Daoy (cell line): ENCODE results near the gene MARK4. TPM values are rescaled to one million over a fixed set of nuclear protein-coding genes. Genes with fewer than 3 reads are reported as not detected.
"Not testable (repeated sequence)": the region's sequence is repeated elsewhere in the genome, so short reads cannot be mapped to it uniquely, and the experiment has no call there.

Experiments used
- DNase-seq: peaks from one replicate; pipeline ENCODE4 v3.0.0-alpha.2; 2015; ENCODE audit warnings: low read depth
- total RNA-seq: library from RNA; depleted of rRNA; stranded (reverse); fragments of >200 nt; shearing (Covaris generic); gene quantifications from 2 replicates; pipeline ENCODE4 v1.2.3, GENCODE V29; 2014

Gene MARK4
- total RNA-seq, 1 experiment from 2014 or later = 8.1 TPM

GRCh38 chr19:45305421-45305820 lies 54.4 kb downstream of the MARK4 start:
- DNase-seq = no peak

DNA sequence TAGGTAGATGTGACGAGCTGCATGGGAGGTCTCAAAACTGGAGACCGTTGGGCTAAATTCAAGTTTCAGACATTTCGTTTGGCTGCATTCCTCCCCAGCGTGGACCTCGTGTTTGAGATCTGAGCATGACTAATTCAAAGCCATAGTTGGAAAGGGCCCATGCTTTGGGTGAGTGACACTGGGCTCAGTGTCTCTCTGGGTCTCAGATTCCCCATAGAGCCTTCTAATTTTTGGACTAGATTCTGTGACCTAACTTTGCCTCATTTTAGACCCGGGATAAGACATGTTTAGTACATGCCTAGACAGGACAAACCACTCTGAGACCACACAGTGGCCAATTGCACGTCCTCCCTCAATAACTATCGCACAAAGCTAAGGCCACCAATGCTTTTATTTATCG lies 55.0 kb downstream of the MARK4 start:
- DNase-seq = no peak

- no peak for DNase-seq
These were observed 55.5 kb downstream of the MARK4 start for GRCh38 chr19:45306518-45307027.

DNA sequence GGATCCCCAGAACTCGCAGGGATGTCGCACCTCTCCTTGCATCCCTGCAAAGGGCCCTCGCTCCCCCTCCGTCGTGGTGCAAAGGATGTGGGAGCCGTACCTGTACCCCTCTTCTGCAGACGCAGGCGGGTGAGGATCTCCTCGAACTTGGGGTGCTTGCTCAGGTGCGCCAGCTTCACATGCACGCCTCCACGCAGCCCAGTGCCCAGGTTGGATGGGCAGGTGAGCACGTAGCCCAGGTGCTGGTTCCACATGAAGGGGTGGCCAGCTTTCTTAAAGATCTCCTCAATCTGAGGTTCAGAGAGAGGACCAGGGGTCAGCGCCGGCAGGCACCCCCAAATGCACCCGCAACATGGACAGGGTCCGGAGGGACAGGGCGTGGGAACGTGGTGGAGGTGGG lies 56.3 kb downstream of the MARK4 start:
- DNase-seq = no peak

- not testable (repeated sequence) for DNase-seq
These were observed 58.3 kb downstream of the MARK4 start for GRCh38 chr19:45309322-45309721.

DNA sequence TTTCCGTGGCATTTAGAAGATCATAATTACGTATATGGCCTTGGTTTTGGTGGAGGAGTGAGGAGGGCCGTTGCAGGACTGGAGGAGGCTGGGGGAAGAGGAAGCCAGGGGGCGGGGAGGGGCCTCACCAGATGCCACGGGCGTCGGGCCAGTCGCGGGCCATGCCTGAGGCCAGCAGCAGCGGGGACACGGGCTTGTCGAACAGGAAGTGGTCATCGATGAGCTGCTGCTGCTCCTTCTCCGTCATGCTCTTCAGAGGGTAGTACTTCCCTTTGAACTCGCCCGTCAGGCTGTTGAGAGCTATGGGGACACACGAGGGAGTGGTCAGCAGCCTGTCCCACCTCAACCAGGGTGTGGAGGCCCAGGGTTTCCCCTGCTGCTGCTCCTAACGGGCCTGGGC lies 60.5 kb downstream of the MARK4 start:
- peak; percentile 25 for DNase-seq

DNA sequence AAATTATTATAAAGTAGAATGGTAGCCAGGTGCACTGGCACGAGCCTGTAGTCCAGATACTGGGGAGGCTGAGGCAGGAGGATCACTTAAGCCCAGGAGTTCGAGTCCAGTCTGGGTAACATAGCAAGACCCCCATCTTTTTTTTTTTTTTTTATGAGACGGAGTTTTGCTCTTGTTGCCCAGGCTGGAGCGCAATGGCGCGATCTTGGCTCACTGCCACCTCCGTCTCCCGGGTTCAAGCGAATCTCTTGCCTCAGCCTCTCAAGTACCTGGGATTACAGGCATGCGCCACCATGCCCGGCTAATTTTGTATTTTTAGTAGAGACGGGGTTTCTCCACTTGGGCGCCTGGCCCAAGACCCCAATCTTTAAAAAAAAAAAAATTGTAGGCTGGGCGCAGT lies 61.2 kb downstream of the MARK4 start:
- not testable (repeated sequence) for DNase-seq

GRCh38 chr19:45314708-45315245 lies 63.7 kb downstream of the MARK4 start:
- DNase-seq = no peak

DNA sequence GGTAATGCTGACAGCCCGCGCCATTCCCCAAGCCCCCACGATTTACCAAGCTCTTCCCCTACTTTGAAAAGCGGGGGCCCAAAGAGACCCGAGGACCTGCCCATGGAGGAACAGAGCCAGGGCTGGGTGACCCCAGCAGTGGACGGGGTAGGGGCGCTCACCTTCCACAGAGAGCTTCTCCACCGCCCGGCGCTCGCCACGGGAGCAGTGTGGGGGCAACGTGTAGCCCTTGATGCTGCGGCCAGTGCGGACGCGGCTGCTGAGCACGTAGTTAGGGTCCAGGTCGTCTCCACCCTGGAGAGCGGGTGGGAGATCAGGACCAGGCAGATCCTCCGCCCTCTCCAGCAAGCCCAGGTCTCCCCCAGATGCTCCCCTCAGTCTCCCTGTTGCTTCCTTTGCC lies 64.2 kb downstream of the MARK4 start:
- DNase-seq = no peak

DNA sequence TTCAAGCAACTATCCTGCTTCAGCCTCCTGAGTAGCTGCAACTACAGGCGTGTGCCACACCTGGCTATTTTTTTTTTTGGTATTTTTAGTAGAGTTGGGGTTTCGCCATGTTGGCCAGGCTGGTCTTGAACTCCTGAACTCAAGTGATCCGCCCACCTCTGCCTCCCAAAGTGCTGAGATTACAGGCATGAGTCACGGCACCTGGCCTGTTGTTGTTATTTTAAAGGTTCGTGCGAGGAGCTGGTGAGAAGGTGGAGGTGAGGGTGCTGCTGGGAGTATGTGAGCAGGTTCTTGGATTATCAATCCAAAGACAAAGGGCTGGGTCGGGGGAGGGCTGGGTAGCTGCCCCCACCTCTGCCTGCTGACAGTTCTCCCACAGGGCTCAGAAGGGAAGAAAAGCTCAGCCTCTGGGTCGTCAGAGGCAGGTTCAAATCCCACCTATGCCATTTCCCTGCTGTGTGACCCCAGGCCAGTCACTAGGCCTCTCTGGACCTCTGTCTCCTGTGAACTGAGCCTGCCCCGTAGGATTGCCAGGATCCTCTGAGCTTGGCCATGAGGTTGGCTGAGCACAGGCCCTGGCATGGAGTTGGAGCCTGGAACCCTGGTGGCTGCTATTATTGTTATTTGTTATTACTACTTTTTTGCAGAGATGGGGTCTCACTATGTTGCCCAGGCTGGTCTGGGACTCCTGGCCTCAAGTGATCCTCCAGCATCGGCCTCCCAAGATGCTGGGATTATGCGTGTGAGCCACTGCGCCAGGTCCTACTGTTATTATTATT lies 70.1 kb downstream of the MARK4 start:
- no peak for DNase-seq

DNA sequence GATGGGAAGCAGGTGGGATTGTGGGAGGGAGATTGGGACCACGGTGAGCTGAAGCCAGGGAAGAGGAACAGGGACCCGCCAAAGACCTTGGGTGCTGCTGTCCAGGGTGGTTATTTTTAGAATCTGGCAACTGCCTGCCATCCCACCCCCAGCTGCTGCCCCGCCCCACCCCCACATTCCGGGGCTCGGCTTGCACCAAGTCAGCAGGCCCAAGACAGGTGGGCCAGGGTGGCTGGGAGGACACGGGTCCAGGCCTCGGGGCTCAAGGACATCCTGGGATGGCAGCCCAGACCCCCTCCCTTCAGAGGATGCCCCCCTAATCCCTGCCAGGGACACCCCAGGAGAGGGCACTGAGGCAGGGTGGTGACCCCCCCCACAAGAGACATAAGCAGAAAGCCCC lies 70.8 kb downstream of the MARK4 start:
- DNase-seq = no peak

- DNase-seq = no peak
These were observed 71.2 kb downstream of the MARK4 start for GRCh38 chr19:45322311-45322710.

DNA sequence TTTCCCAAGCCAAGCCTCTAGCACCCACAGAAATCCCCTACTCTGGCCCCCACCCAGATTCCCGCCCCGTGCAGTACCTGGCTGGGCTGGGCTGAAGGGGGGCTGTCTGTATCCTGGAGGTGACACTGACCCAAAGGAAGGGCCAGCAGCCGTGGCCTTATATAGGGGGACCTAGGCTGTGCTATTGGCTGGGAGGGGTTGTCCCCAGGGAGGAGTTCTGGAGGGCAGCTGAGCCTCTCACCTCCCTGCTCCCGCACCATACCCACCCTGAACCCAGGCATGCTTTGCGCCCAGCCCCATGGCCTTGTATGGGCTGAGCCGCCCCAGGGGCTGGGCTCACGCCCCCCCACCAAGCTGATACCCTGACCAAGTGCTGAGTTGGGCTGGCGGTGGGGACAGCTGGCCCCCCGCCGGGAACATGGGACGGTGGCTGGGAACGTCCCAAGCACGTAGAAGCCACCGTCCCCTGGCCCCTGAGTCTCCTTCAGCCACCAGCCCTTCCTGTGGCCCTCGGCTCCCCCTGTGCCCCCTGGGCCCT lies 71.7 kb downstream of the MARK4 start, which contains the start of gene CKM:
CKM (minus strand) TSS at position 132 of the 538 bp plus-strand sequence. CDS start 3,162 bp downstream, outside the sequence.
- DNase-seq = no peak

DNA sequence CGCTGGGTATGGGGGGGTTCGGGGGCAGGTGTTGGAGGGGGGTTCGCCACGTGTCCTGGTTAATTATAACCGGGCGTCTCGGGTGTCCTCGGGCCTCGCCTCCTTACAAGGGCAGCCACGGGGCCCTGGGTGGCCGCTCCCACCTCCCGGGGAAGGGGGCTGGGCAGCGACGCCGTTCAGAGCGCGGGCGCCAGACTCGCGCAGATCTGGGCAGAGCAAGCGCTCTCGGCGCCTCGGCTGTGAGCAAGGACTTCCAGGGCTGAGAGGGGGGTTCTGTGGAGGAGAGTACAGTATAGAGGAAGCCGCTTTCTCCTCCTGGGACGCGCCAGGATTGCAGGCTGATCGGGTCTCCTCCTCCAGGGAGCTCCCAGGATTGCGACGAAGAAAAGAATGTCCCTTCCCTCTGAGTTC lies 72.6 kb downstream of the MARK4 start:
- DNase-seq = no peak

DNA sequence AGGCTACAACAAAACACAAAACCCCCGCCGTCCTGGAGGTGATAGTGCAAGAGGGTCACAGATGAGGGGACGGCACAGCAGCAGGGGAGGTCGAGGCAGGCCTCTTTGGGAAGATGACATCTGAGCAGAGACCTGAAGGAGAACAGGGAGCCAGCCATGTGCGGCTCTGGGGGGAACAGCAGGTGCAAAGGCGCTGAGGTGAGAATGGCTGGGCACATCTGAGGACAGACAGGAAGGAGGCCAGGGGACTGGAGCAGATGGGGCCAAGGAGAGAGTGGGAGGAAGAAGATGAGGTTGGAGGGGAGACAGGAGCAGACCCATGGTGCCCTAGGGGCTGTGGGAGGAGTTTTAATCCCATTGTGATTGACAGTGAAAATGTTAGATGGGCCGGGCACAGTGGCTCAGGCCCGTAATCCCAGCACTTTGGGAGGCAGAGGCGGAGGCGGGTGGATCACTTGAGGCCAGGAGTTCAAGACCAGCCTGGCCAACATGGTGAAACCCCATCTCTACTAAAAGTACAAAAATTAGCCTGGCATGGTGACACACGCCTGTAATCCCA lies 73.4 kb downstream of the MARK4 start:
- no peak for DNase-seq

GRCh38 chr19:45327404-45328143 lies 76.5 kb downstream of the MARK4 start:
- no peak for DNase-seq

- DNase-seq = no peak
These were observed 80.3 kb downstream of the MARK4 start for GRCh38 chr19:45331411-45331810.

GRCh38 chr19:45333609-45334303 lies 82.7 kb downstream of the MARK4 start:
- DNase-seq = no peak

GRCh38 chr19:45334881-45335280 lies 83.8 kb downstream of the MARK4 start:
- not testable (repeated sequence) for DNase-seq

DNA sequence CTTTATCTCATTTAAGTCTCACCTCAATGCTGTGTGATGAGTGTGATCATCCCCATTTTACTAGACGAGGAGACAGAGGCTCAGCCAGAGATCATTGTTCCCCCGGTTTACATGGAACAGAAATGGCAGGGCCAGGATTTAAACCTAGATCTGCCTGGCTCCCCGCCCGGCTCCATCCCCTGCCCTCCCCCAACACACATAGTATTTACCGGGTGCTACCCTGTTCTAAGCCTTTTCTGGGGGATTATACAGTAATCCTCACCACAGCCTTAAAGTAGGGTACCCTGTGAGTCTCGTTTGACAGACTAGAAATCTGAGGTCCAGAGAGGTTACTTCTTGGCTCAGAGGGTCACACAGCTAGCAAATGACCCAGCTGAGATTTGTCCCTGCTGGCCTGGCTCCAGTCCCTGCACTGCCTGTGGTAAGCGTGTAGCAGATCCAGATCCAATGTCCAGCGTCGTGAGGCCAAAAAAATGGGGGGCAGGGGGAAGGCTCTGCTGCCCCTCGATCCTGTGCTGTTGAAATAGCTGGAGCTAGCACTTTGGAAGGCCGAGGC lies 85.7 kb downstream of the MARK4 start:
- no peak for DNase-seq

GRCh38 chr19:45339629-45340028 lies 88.6 kb downstream of the MARK4 start:
- DNase-seq = no peak
